Fibroblast of pulmonary artery (primary cell): Measurements from ENCODE around the gene TRIM36.

ENCODE experiments used
- DNase-seq: peaks from one replicate; pipeline ENCODE4 v3.0.0-alpha.2; 2010; ENCODE audit warnings: low read depth
- H3K4me3 ChIP-seq: replicated peaks from 2 replicates; pipeline ENCODE4 v1.5.1; 2011; ENCODE audit warnings: low read depth, mild to moderate bottlenecking, control low read depth, low read length, moderate library complexity
- CTCF ChIP-seq: IDR thresholded peaks from 2 replicates; pipeline ENCODE4 v1.5.1; 2011; ENCODE audit warnings: mild to moderate bottlenecking, control low read depth, low read length, inconsistent platforms; ENCODE audit errors: missing control alignments

TRIM36 gene

DNA sequence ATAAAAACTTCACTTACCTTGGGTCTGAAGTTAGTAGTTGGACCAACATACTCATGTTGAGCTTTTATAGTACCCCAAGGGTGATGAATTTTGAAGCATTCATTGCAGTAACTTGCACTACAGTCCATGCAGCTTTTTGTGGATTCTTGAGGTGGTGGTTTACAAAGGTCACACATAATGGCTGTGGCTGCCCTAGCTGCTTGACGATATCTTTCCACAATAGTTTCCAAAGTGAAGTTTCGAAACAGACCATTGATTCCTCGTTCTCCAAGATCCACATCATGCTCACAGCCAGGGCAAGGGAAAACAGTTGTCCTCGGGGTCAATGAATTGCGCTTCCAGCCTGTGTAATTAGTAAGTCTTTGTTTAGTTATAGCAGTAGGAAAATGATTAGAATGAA lies 22.7 kb downstream of the TRIM36 start:
- no peak for TF ChIP-seq CTCF
- no peak overlapping the region for H3K4me3 ChIP-seq
- DNase-seq = no peak

DNA sequence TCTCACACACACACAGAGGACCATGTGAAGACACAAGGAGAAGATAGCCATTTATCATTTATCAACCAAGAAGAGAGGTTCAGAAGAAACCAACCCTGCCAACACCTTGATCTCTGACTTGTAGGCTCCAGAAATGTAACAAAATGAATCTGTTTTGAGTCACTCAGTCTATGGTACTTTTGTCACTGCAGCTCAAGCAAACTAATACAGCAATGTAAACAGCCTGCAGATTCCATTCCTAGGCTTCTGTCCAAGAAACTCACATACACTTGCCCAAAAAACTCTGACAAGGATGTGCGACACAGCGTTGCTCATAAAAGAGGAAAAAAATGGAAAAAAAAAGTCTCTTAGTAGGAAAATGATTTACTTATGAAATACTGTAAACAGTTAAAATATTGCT lies 33.4 kb downstream of the TRIM36 start:
- DNase-seq = no peak
- no peak for TF ChIP-seq CTCF
- H3K4me3 ChIP-seq = no peak overlapping the region

DNA sequence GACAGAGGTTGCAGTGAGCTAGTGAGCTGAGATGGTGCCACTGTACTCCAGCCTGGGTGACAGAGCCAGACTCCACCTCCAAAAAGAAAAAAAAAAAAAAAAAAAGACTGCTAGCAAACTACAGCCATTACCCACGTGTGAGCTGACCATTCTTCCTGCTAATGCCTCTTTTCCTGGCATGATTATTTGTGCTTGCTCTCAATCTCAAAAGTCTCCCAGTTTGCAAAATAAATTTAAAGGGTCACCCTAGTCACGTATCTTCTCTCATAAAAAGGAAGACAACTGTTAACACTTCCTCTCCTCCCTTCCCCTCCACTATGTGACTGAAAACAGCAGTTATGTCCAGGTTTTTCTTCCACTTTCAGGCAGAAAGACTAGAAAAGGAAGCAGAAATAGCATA lies 37.2 kb downstream of the TRIM36 start:
- no peak overlapping the region for H3K4me3 ChIP-seq
- TF ChIP-seq CTCF = no peak

DNA sequence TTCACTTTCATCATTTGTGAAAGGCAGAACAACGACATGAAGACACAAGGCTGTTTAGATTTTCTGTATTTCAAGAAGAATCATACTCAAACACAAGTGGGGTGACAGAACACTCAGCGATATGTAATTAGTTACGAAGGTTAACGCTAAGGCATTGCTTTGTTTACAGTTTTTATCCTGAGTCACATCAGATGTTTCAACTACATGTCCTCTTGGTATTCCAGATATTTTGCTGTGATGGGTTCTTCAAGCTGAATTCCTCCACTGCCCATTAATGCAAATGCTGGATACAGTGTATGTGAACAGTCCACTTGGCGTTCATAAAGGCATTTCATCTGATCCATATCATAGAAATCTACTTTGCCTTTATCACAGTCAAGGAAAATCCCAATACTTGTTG lies 43.4 kb downstream of the TRIM36 start:
- no peak for TF ChIP-seq CTCF
- H3K4me3 ChIP-seq = no peak overlapping the region
- no peak for DNase-seq

More for the DNA sequence above, 37.2 kb downstream of the TRIM36 start:
- DNase-seq = no peak

DNA sequence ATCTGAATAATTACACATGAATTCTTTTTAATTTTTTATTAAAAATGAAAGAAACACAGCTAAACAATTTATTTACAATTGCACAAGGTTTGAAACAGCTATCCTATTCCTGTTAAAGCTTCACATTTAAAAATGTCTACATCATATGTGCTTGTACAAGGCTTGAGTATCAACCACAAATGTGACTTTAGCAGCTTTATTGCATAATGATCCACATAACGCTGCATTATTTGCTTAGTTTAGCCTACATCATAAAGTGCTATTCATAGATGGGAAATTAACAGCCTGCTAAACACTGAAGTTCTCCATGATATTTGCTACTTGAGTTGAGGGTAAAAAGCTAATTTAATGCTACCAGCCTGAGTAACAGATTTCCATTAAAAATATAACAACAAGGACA lies 45.0 kb downstream of the TRIM36 start:
- DNase-seq = no peak
- H3K4me3 ChIP-seq = no peak overlapping the region
- TF ChIP-seq CTCF = no peak

DNA sequence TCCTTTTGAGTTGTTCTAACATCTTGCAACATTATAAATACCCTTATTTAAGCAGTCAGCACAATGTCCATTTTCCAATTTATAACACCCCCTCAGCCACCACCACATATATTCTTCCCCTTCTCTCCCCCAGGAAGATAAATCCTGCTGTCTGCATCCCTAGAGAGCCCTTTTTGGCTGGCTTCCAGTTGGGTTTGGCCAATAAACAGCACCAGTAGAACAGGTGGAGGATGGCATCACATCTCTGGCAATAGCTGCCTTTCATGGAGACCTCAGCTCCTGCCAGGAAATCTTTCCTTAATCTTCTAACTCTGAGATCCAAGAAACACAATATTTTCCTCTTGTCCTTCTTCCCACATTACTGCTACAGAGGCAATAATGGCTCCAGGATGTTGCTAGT lies 53.7 kb downstream of the TRIM36 start:
- TF ChIP-seq CTCF = no peak
- no peak for DNase-seq
- no peak overlapping the region for H3K4me3 ChIP-seq

DNA sequence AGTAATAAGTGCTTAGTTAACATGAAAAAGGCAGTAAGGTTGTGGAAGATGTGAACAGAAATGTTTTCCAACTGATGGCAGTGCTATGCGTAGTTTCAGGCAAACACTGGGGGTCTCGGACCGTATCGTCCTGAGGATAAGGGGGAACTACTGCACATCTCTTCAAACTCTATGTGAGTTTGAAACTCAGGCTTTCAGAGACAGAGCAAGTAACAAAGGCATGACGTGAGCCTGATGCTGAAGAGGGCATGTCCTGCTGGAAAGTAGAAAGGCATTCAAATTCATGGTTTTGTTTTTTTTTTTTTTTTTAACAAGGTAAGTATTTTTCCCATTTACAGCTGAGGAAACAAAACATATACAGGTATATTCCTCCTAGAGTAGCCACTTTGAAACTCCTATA lies 59.9 kb downstream of the TRIM36 start:
- no peak for TF ChIP-seq CTCF
- no peak for DNase-seq
- H3K4me3 ChIP-seq = no peak overlapping the region
